ENCODE results near the gene TPM2. TPM values are rescaled to one million over a fixed set of nuclear protein-coding genes. Genes with fewer than 3 reads are reported as not detected.

Gene TPM2
- total and polyA plus RNA-seq, 9 of the 15 experiments (the other 6 are each of a cell fraction or from before 2014, with no cell fraction given), result 0.28 to 16.1 (median 4.5) TPM

DNA sequence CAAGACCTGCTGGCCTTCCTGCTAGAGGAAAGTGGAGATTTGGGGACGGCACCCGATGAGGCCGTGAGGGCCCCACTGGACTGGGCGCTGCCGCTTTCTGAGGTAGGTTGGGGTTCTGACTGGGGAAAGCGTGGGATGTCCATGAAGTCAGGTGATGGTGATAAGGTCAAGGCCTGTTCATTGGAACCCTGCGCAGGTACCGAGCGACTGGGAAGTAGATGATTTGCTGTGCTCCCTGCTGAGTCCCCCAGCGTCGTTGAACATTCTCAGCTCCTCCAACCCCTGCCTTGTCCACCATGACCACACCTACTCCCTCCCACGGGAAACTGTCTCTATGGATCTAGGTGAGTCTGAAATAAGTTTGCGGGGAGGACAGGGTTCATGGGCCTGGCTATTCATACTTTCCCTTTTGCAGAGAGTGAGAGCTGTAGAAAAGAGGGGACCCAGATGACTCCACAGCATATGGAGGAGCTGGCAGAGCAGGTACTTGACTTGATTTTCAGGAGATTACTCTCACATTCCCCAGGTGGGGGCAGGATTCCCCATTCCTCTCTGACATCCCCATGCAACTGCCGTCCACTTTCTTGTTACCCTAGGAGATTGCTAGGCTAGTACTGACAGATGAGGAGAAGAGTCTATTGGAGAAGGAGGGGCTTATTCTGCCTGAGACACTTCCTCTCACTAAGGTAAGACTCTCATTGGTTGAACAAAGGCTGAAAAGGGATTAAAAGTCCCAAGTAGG, 43.2 kb upstream of the TPM2 start:
- Histone ChIP-seq H4K20me1 (replicated peaks; ENCODE audit: control insufficient read depth, insufficient read depth, low read length) (peaks cover 11% of the 10 kb centered on the region; the same call in 1 of the 2 replicates), H2AFZ (ENCODE audit: low read depth, low read length) (peak overlapping the region; percentile 76), H3K27me3 (ENCODE audit: control insufficient read depth in 2 of 2, insufficient read depth in 2 of 2, low read length in 2 of 2) (no peaks in the 10 kb centered on the region), H3K9me1 (ENCODE audit: control insufficient read depth, insufficient read depth, low read length) (no peaks in the 10 kb centered on the region), H3K4me1 (replicated peaks in 1 of 2; ENCODE audit: control insufficient read depth in 2 of 2, insufficient read depth in 2 of 2, low read length in 2 of 2) (peaks cover 23 to 29% of the 10 kb centered on the region in 2 experiments; a peak in 4 of 5 replicates), H3K9ac (ENCODE audit: insufficient read depth in 1 of 2, low read depth in 2 of 2, low read length in 2 of 2) (peak overlapping the region; percentile 85 to 91), H3K36me3 (ENCODE audit: control insufficient read depth, insufficient read depth, low read length) (peaks cover 48% of the 10 kb centered on the region), H3K9me3 (replicated peaks; ENCODE audit: control insufficient read depth, insufficient read depth, low read depth, low read length) (no peaks in the 10 kb centered on the region), H3K4me3 (peak overlapping the region; percentile 85), H3K4me2 (ENCODE audit: insufficient read depth, low read length) (peak overlapping the region; percentile 94), H3K27ac (ENCODE audit: extremely low read depth, low read depth, low read length) (peak overlapping the region; percentile 97), H3K79me2 (ENCODE audit: control insufficient read depth, insufficient read depth, low read length) (peaks cover 59% of the 10 kb centered on the region)
- peak; percentile 81 for FAIRE-seq
- ATAC-seq, result no peak
- in situ Hi-C loops (cut with MboI), result no loop called here
- intact Hi-C loops (cut with micrococcal nuclease), result loop anchor here (2.0 to 10.0 kb wide), 3 partner anchors 16 to 82 kb away; partner anchors contain the start of genes GBA2, HINT2, RGP1 and SPAG8
- CTCF ChIA-PET (ENCODE audit: low intra/inter-chr PET ratio), result no interaction called here
- peak; percentile 24 to 66 (median 41) for DNase-seq (ENCODE audit: extremely low read depth in 1 of 4, low spot score in 3 of 4)
- 2% methylated on average over 14 of the region's 14 CpGs for WGBS (ENCODE audit: insufficient coverage, low coverage, missing lambda C conversion rate)
- TSS peak; percentile 71 for BruUV-seq (replicated peaks)
- POLR2A ChIA-PET, result interaction anchor here (0.6 to 2.8 kb wide), 15 partner anchors 9 to 631 kb away, joined by 3 to 13 read pairs (median 5); partner anchors contain the start of genes CCDC107, GBA2, RGP1 and RMRP
- TF ChIP-seq NR2C1 (IDR thresholded peaks at IDR 0.05), result no peak
- TF ChIP-seq NR2C1 (tag; IDR thresholded peaks at IDR 0.05), result no peak
- TF ChIP-seq RBM14 (IDR thresholded peaks at IDR 0.05; ENCODE audit: borderline replicate concordance, insufficient read depth, low read depth, low read length), result no peak
- TF ChIP-seq DACH1 (IDR thresholded peaks at IDR 0.05; ENCODE audit: partially characterized antibody), result no peak
- TF ChIP-seq, protein P1, sequence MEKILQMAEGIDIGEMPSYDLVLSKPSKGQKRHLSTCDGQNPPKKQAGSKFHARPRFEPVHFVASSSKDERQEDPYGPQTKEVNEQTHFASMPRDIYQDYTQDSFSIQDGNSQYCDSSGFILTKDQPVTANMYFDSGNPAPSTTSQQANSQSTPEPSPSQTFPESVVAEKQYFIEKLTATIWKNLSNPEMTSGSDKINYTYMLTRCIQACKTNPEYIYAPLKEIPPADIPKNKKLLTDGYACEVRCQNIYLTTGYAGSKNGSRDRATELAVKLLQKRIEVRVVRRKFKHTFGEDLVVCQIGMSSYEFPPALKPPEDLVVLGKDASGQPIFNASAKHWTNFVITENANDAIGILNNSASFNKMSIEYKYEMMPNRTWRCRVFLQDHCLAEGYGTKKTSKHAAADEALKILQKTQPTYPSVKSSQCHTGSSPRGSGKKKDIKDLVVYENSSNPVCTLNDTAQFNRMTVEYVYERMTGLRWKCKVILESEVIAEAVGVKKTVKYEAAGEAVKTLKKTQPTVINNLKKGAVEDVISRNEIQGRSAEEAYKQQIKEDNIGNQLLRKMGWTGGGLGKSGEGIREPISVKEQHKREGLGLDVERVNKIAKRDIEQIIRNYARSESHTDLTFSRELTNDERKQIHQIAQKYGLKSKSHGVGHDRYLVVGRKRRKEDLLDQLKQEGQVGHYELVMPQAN (IDR thresholded peaks at IDR 0.05; ENCODE audit: borderline replicate concordance), result peak; percentile 55; the same call in 1 of the 2 replicates
- no peak for TF ChIP-seq YY1 (IDR thresholded peaks at IDR 0.05; ENCODE audit: borderline replicate concordance in 1 of 3, control insufficient read depth in 1 of 3, extremely low read depth in 1 of 3, insufficient read depth in 3 of 3, insufficient read length in 1 of 3, insufficient replicate concordance in 2 of 3, low read depth in 1 of 3, low read length in 2 of 3)
- TF ChIP-seq CAMTA2 (CRISPR knock-in tag; conservative IDR thresholded peaks at IDR 0.05), result no peak
- TF ChIP-seq ZNF316 (IDR thresholded peaks at IDR 0.05), result no peak
- peak; percentile 57 for TF ChIP-seq MEIS2 (IDR thresholded peaks at IDR 0.05; ENCODE audit: partially characterized antibody)
- TF ChIP-seq ZNF77 (CRISPR knock-in tag; IDR thresholded peaks at IDR 0.05), result no peak
- TF ChIP-seq, protein P2, sequence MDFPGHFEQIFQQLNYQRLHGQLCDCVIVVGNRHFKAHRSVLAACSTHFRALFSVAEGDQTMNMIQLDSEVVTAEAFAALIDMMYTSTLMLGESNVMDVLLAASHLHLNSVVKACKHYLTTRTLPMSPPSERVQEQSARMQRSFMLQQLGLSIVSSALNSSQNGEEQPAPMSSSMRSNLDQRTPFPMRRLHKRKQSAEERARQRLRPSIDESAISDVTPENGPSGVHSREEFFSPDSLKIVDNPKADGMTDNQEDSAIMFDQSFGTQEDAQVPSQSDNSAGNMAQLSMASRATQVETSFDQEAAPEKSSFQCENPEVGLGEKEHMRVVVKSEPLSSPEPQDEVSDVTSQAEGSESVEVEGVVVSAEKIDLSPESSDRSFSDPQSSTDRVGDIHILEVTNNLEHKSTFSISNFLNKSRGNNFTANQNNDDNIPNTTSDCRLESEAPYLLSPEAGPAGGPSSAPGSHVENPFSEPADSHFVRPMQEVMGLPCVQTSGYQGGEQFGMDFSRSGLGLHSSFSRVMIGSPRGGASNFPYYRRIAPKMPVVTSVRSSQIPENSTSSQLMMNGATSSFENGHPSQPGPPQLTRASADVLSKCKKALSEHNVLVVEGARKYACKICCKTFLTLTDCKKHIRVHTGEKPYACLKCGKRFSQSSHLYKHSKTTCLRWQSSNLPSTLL (IDR thresholded peaks at IDR 0.05), result no peak
- no peak for TF ChIP-seq ELF1 (tag; IDR thresholded peaks at IDR 0.05)
- TF ChIP-seq, protein P3, sequence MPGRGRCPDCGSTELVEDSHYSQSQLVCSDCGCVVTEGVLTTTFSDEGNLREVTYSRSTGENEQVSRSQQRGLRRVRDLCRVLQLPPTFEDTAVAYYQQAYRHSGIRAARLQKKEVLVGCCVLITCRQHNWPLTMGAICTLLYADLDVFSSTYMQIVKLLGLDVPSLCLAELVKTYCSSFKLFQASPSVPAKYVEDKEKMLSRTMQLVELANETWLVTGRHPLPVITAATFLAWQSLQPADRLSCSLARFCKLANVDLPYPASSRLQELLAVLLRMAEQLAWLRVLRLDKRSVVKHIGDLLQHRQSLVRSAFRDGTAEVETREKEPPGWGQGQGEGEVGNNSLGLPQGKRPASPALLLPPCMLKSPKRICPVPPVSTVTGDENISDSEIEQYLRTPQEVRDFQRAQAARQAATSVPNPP (IDR thresholded peaks at IDR 0.05; ENCODE audit: borderline replicate concordance, insufficient read depth, insufficient read length), result no peak
- TF ChIP-seq FOXM1 (IDR thresholded peaks at IDR 0.05; ENCODE audit: low read depth), result no peak
- TF ChIP-seq FOXM1 (CRISPR knock-in tag; IDR thresholded peaks at IDR 0.05; ENCODE audit: low read depth), result no peak
- no peak for TF ChIP-seq GABPB2 (CRISPR knock-in tag; conservative IDR thresholded peaks at IDR 0.05)
